ENCODE data around the gene HOXD9. TPM values are rescaled to one million over a fixed set of nuclear protein-coding genes. Genes with fewer than 3 reads are reported as not detected.

HOXD9 gene
- total and polyA plus RNA-seq, 4 experiments from 2014 or later: not detected

- no peaks in the 10 kb centered on the region for H3K36me3 ChIP-seq (ENCODE audit: insufficient read depth, low read length)
- no peak overlapping the region for H3K4me3 ChIP-seq (ENCODE audit: low read length in 2 of 2)
- no peaks in the 10 kb centered on the region for H3K4me1 ChIP-seq (ENCODE audit: insufficient read depth, low read length)
- intact Hi-C loops (cut with micrococcal nuclease): no loop called here
- no peak overlapping the region for H3K27ac ChIP-seq (ENCODE audit: low read depth, low read length)
- H3K4me3 Mint-ChIP-seq: no peak overlapping the region
- H3K27me3 Mint-ChIP-seq: peaks cover 60 to 69% of the 10 kb centered on the region in 2 donors
- peaks cover 4 to 13% (median 9%) of the 10 kb centered on the region in 4 donors for H3K4me1 Mint-ChIP-seq
- no peaks in the 10 kb centered on the region for H3K9me3 ChIP-seq (ENCODE audit: control insufficient read depth in 1 of 2, low read length in 2 of 2)
- no peaks in the 10 kb centered on the region for H3K36me3 Mint-ChIP-seq
- H3K27ac Mint-ChIP-seq: no peak overlapping the region
- CTCF ChIA-PET (ENCODE audit: partially characterized antibody): no interaction called here
- peaks cover 0 to 16% (median 5%) of the 10 kb centered on the region in 8 donors for H3K9me3 Mint-ChIP-seq
- no peak for DNase-seq
- H3K27me3 ChIP-seq (ENCODE audit: insufficient read depth, low read length): peaks cover 59% of the 10 kb centered on the region
- POLR2A ChIA-PET (ENCODE audit: partially characterized antibody): no interaction called here
These were observed 46.7 kb downstream of the HOXD9 start for GRCh38 chr2:176169181-176169580.

- no peak for DNase-seq
- Mint-ChIP-seq H3K4me3 (no peak overlapping the region), H3K9me3 (peaks cover 0 to 12% (median 2%) of the 10 kb centered on the region in 8 donors), H3K27me3 (peaks cover 58 to 65% of the 10 kb centered on the region in 2 donors), H3K4me1 (peaks cover 2 to 10% (median 8%) of the 10 kb centered on the region in 4 donors), H3K27ac (no peak overlapping the region), H3K36me3 (no peaks in the 10 kb centered on the region)
- ChIA-PET POLR2A (ENCODE audit: partially characterized antibody) (no interaction called here), CTCF (ENCODE audit: partially characterized antibody) (no interaction called here)
- peaks cover 61% of the 10 kb centered on the region for H3K27me3 ChIP-seq (ENCODE audit: insufficient read depth, low read length)
- no peak overlapping the region for H3K4me3 ChIP-seq (ENCODE audit: low read length in 2 of 2)
- intact Hi-C loops (cut with micrococcal nuclease): no loop called here
- H3K27ac ChIP-seq (ENCODE audit: low read depth, low read length): no peak overlapping the region
- H3K4me1 ChIP-seq (ENCODE audit: insufficient read depth, low read length): no peaks in the 10 kb centered on the region
- no peaks in the 10 kb centered on the region for H3K36me3 ChIP-seq (ENCODE audit: insufficient read depth, low read length)
- no peaks in the 10 kb centered on the region for H3K9me3 ChIP-seq (ENCODE audit: control insufficient read depth in 1 of 2, low read length in 2 of 2)
These were observed 47.2 kb downstream of the HOXD9 start for GRCh38 chr2:176169711-176170110.

GRCh38 chr2:176170602-176171305 lies 48.2 kb downstream of the HOXD9 start:
- DNase-seq: no peak
- H3K4me1 Mint-ChIP-seq: peaks cover 3 to 11% (median 10%) of the 10 kb centered on the region in 4 donors
- H3K9me3 Mint-ChIP-seq: peaks cover 0 to 9% (median 2%) of the 10 kb centered on the region in 8 donors
- ChIA-PET CTCF (ENCODE audit: partially characterized antibody) (no interaction called here), POLR2A (ENCODE audit: partially characterized antibody) (no interaction called here)
- no peaks in the 10 kb centered on the region for H3K36me3 ChIP-seq (ENCODE audit: insufficient read depth, low read length)
- H3K4me3 Mint-ChIP-seq: no peak overlapping the region
- H3K27ac ChIP-seq (ENCODE audit: low read depth, low read length): no peak overlapping the region
- no peaks in the 10 kb centered on the region for H3K4me1 ChIP-seq (ENCODE audit: insufficient read depth, low read length)
- no peak overlapping the region for H3K27ac Mint-ChIP-seq
- peaks cover 62% of the 10 kb centered on the region for H3K27me3 ChIP-seq (ENCODE audit: insufficient read depth, low read length)
- no peaks in the 10 kb centered on the region for H3K9me3 ChIP-seq (ENCODE audit: control insufficient read depth in 1 of 2, low read length in 2 of 2)
- H3K36me3 Mint-ChIP-seq: no peaks in the 10 kb centered on the region
- H3K27me3 Mint-ChIP-seq: peaks cover 59 to 67% of the 10 kb centered on the region in 2 donors
- H3K4me3 ChIP-seq (ENCODE audit: low read length in 2 of 2): no peak overlapping the region
- intact Hi-C loops (cut with micrococcal nuclease): no loop called here

GRCh38 chr2:176171351-176172006 lies 49.0 kb downstream of the HOXD9 start:
- H3K9me3 Mint-ChIP-seq: peaks cover 0 to 9% (median 2%) of the 10 kb centered on the region in 8 donors
- intact Hi-C loops (cut with micrococcal nuclease): no loop called here
- no peak overlapping the region for H3K27ac Mint-ChIP-seq

GRCh38 chr2:176172007-176172894 lies 49.7 kb downstream of the HOXD9 start:
- no peaks in the 10 kb centered on the region for H3K36me3 ChIP-seq (ENCODE audit: insufficient read depth, low read length)
- H3K9me3 ChIP-seq (ENCODE audit: control insufficient read depth in 1 of 2, low read length in 2 of 2): no peaks in the 10 kb centered on the region
- H3K36me3 Mint-ChIP-seq: no peaks in the 10 kb centered on the region
- H3K4me1 ChIP-seq (ENCODE audit: insufficient read depth, low read length): no peaks in the 10 kb centered on the region
- ChIA-PET CTCF (ENCODE audit: partially characterized antibody) (no interaction called here), POLR2A (ENCODE audit: partially characterized antibody) (no interaction called here)
- peaks cover 3 to 13% (median 11%) of the 10 kb centered on the region in 4 donors for H3K4me1 Mint-ChIP-seq
- H3K4me3 ChIP-seq (ENCODE audit: low read length in 2 of 2): no peak overlapping the region
- DNase-seq: no peak
- peaks cover 55 to 69% of the 10 kb centered on the region in 2 donors for H3K27me3 Mint-ChIP-seq
- intact Hi-C loops (cut with micrococcal nuclease): no loop called here
- H3K9me3 Mint-ChIP-seq: peaks cover 0 to 6% (median 2%) of the 10 kb centered on the region in 8 donors
- H3K27me3 ChIP-seq (ENCODE audit: insufficient read depth, low read length): peaks cover 60% of the 10 kb centered on the region
- peak overlapping the region in 3 of 8 donors; percentile 36 to 46 (median 41) for H3K4me3 Mint-ChIP-seq
- peak overlapping the region in 1 of 7 donors; percentile 45 for H3K27ac Mint-ChIP-seq
- no peak overlapping the region for H3K27ac ChIP-seq (ENCODE audit: low read depth, low read length)

More at GRCh38 chr2:176171351-176172006, 49.0 kb downstream of the HOXD9 start:
- peaks cover 3 to 11% (median 10%) of the 10 kb centered on the region in 4 donors for H3K4me1 Mint-ChIP-seq
- no peak for DNase-seq
- Histone ChIP-seq H3K4me3 (ENCODE audit: low read length in 2 of 2) (no peak overlapping the region), H3K36me3 (ENCODE audit: insufficient read depth, low read length) (no peaks in the 10 kb centered on the region), H3K27me3 (ENCODE audit: insufficient read depth, low read length) (peaks cover 60% of the 10 kb centered on the region), H3K27ac (ENCODE audit: low read depth, low read length) (no peak overlapping the region), H3K4me1 (ENCODE audit: insufficient read depth, low read length) (no peaks in the 10 kb centered on the region), H3K9me3 (ENCODE audit: control insufficient read depth in 1 of 2, low read length in 2 of 2) (no peaks in the 10 kb centered on the region)
- no peak overlapping the region for H3K4me3 Mint-ChIP-seq
- no peaks in the 10 kb centered on the region for H3K36me3 Mint-ChIP-seq
- H3K27me3 Mint-ChIP-seq: peaks cover 55 to 69% of the 10 kb centered on the region in 2 donors
- ChIA-PET POLR2A (ENCODE audit: partially characterized antibody) (no interaction called here), CTCF (ENCODE audit: partially characterized antibody) (no interaction called here)

GRCh38 chr2:176172895-176173566 lies 50.5 kb downstream of the HOXD9 start:
- peaks cover 57% of the 10 kb centered on the region for H3K27me3 ChIP-seq (ENCODE audit: insufficient read depth, low read length)
- H3K4me3 ChIP-seq (ENCODE audit: low read length in 2 of 2): no peak overlapping the region
- peaks cover 3 to 17% (median 14%) of the 10 kb centered on the region in 4 donors for H3K4me1 Mint-ChIP-seq
- peaks cover 0 to 5% (median 0%) of the 10 kb centered on the region in 8 donors for H3K9me3 Mint-ChIP-seq
- no peak for DNase-seq
- H3K36me3 ChIP-seq (ENCODE audit: insufficient read depth, low read length): no peaks in the 10 kb centered on the region
- H3K4me1 ChIP-seq (ENCODE audit: insufficient read depth, low read length): no peaks in the 10 kb centered on the region
- CTCF ChIA-PET (ENCODE audit: partially characterized antibody): no interaction called here
- intact Hi-C loops (cut with micrococcal nuclease): no loop called here
- H3K4me3 Mint-ChIP-seq: peak overlapping the region in 1 of 8 donors; percentile 36
- POLR2A ChIA-PET (ENCODE audit: partially characterized antibody): no interaction called here
- peak overlapping the region in 2 of 7 donors; percentile 45 to 77 for H3K27ac Mint-ChIP-seq
- H3K27ac ChIP-seq (ENCODE audit: low read depth, low read length): no peak overlapping the region
- H3K27me3 Mint-ChIP-seq: peaks cover 49 to 67% of the 10 kb centered on the region in 2 donors
- H3K9me3 ChIP-seq (ENCODE audit: control insufficient read depth in 1 of 2, low read length in 2 of 2): no peaks in the 10 kb centered on the region
- no peaks in the 10 kb centered on the region for H3K36me3 Mint-ChIP-seq
